Small intestine (tissue), 7 donors: ENCODE data around the gene ZCCHC14. TPM values are rescaled to one million over a fixed set of nuclear protein-coding genes. Genes with fewer than 3 reads are reported as not detected.
A peak's percentile ranks its signal among the peaks of the same experiment; 100 is the strongest.
"Not testable (repeated sequence)": the region's sequence is repeated elsewhere in the genome, so short reads cannot be mapped to it uniquely, and the experiment has no call there.

ENCODE experiments used
- DNase-seq, 2 donors: peaks; one replicate each; pipeline versions ENCODE4 v3.0.0 to v3.0.0-alpha.2; 2013
- FAIRE-seq: peaks from 2 replicates; lab custom pipeline; 2012; peaks lifted over from hg19 to GRCh38; lab: Jason Lieb, UNC
- H3K27ac ChIP-seq, 3 donors: one replicate each; pipeline ENCODE4 v1.5.1; 2013; ENCODE audit warnings: low read length in 2 of 3, mild to moderate bottlenecking in 2 of 3, control low read depth in 1 of 3, inconsistent platforms in 1 of 3, low read depth in 1 of 3, moderate library complexity in 1 of 3
- H3K27me3 ChIP-seq, 3 donors: one replicate each; pipeline ENCODE4 v1.6.1; 2013; ENCODE audit warnings: low read length in 3 of 3, inconsistent platforms in 1 of 3; ENCODE audit not compliant: control insufficient read depth in 3 of 3, insufficient read depth in 3 of 3
- H3K36me3 ChIP-seq, 3 donors: one replicate each; pipeline ENCODE4 v1.6.1; 2013; ENCODE audit warnings: low read length in 3 of 3, inconsistent platforms in 1 of 3, low read depth in 1 of 3, mild to moderate bottlenecking in 1 of 3, moderate library complexity in 1 of 3; ENCODE audit not compliant: control insufficient read depth in 3 of 3, insufficient read depth in 2 of 3
- H3K4me1 ChIP-seq, 3 donors: one replicate each; pipeline ENCODE4 v1.6.1; 2013; ENCODE audit warnings: low read length in 2 of 3, inconsistent platforms in 1 of 3, low read depth in 1 of 3, mild to moderate bottlenecking in 1 of 3, moderate library complexity in 1 of 3; ENCODE audit not compliant: control insufficient read depth in 3 of 3, insufficient read depth in 2 of 3
- H3K4me3 ChIP-seq, 3 donors: one replicate each; pipeline ENCODE4 v1.5.1; 2013; ENCODE audit warnings: low read length in 3 of 3, control low read depth in 1 of 3, inconsistent platforms in 1 of 3, low read depth in 1 of 3, mild to moderate bottlenecking in 1 of 3, moderate library complexity in 1 of 3
- H3K9me3 ChIP-seq, 2 donors: one replicate each; pipeline ENCODE4 v1.6.1; 2013; ENCODE audit warnings: low read depth in 1 of 2, low read length in 1 of 2; ENCODE audit not compliant: control insufficient read depth in 2 of 2, insufficient read depth in 1 of 2
- WGBS, 3 donors: extraction: QIAGEN DNeasy Blood & Tissue Kit; methylation state at CpG; one replicate each; pipeline ENCODE4 v1.1.7; 2013; 5-methylcytosine and 5-hydroxymethylcytosine counted together
- polyA plus RNA-seq, 4 donors: library from polyadenylated mRNA; stranded (reverse) in 3 of 4; unstranded in 1 of 4; fragments of 200-250 nt in 3 of 4; fragments of 120-200 nt in 1 of 4; gene quantifications; one replicate each; pipeline versions ENCODE4 v1.2.1 to v1.2.3, GENCODE V29; 2013
- donor health status: healthy with polysubstance abuse.
- donor health status: control.
- donor health status: control.
- donor health status: Bipolar disorder and iron deficiency.
- donor health status: healthy.

The ZCCHC14 gene
- polyA plus RNA-seq, 4 donors = 9.2 to 42.8 (median 13.1) TPM

DNA sequence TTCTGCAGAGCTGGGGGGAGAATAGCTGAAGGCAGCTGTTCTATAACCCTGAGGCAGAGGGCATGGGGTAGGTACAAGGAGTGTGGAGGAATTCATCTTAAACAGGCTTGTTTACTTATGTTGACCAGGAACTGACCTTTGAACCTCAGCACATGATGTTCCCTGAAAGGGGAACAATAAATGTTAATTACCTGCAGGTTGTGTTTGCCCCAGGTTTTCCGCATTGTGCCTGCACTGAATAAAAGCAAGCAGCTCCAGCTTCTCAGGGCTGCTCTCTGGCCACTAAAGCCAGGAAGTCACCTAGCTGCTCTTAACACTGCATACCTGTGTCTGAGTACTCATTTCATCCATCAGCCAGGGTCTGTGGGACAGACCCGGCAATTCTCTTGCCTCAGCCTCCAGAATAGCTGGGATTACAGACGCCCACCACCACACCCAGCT, 113.5 kb downstream of the ZCCHC14 start:
- Histone ChIP-seq H3K36me3 (peaks cover 0 to 21% (median 0%) of the 10 kb centered on the region in 3 donors), H3K4me1 (peaks cover 0 to 20% (median 9%) of the 10 kb centered on the region in 3 donors), H3K27ac (peak overlapping the region in 2 of 3 donors; percentile 69 to 75)
- not testable (repeated sequence) for H3K27me3 ChIP-seq, FAIRE-seq, H3K9me3 ChIP-seq, H3K4me3 ChIP-seq
- 19 to 69% (median 55%) methylated on average over 3 of the region's 3 CpGs for WGBS, 3 donors
- DNase-seq = peak; percentile 83 to 97

- peaks cover 0 to 24% (median 0%) of the 10 kb centered on the region in 3 donors for H3K36me3 ChIP-seq
- peaks cover 0 to 10% of the 10 kb centered on the region in 2 donors for H3K9me3 ChIP-seq
- 80 to 90% (median 82%) methylated on average over 6 of the region's 6 CpGs for WGBS, 3 donors
- DNase-seq = no peak
- H3K4me3 ChIP-seq = no peak overlapping the region
- H3K27me3 ChIP-seq = no peaks in the 10 kb centered on the region
- no peak for FAIRE-seq
- peaks cover 0 to 9% (median 9%) of the 10 kb centered on the region in 3 donors for H3K4me1 ChIP-seq
- H3K27ac ChIP-seq = no peak overlapping the region
These were observed 116.2 kb downstream of the ZCCHC14 start for GRCh38 chr16:87376660-87377059.

DNA sequence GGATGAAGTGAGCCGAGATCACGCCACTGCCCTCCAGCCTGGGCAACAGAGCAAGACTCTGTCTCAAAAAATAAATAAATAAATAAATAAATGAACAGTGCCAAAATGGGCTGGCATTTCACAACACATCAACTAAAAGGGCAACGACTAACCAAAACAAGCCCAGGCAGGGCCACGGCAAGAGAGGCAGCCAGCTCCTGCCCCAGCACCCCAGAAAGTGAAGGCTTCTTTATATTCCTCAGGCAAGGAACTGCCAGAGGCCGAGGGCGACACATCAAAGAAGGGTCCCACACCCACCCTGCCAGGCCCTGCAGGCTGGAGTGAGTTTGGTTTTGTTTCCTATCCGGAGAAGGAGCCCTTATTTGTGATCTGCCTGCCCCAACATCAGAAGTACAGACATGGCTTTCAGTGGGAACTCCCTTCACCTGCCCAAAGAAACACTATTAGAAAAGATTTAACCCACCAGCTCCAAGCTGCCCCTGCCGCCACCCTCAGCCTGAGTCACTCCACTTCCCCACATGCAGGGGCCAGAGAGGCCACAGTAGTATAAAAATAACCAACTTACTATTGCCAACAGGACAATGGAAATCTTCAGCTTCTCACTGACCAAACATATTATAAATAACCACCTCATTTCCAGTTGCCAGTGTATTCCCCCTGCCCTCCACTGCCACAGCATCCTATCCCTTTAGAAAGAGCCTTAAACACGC, 117.2 kb downstream of the ZCCHC14 start:
- H3K9me3 ChIP-seq = peaks cover 0 to 10% of the 10 kb centered on the region in 2 donors
- 82 to 84% (median 82%) methylated on average over 9 of the region's 9 CpGs for WGBS, 3 donors

DNA sequence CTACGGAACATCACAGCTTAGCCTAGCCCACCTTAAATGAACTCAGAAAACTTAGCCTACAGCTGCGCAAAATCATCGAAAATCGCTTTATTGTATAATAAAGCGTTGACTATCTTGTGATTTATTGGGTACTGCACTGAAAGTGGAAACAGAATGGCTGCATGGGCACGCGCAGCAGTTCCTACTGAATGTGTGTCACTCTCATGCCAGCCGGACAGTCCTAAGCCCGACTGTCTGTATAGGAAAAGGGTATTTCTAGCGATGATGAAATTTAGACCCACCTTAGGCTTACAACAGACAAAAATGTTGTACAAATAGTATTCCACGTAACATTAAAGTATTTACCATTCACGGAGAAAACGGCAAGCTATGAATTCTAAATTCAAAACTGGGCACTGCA, 118.5 kb downstream of the ZCCHC14 start:
- FAIRE-seq (no peak), DNase-seq (no peak)
- WGBS, 3 donors = 95 to 97% (median 96%) methylated on average over 13 of the region's 13 CpGs
- H3K4me3 ChIP-seq = no peak overlapping the region
- H3K27ac ChIP-seq = no peak overlapping the region
- H3K4me1 ChIP-seq = no peaks in the 10 kb centered on the region
- H3K9me3 ChIP-seq = peaks cover 0 to 3% of the 10 kb centered on the region in 2 donors
- no peaks in the 10 kb centered on the region for H3K27me3 ChIP-seq
- H3K36me3 ChIP-seq = peaks cover 0 to 21% (median 0%) of the 10 kb centered on the region in 3 donors

More for the DNA sequence above, 117.2 kb downstream of the ZCCHC14 start:
- FAIRE-seq (no peak), DNase-seq (no peak)
- peaks cover 0 to 4% (median 0%) of the 10 kb centered on the region in 3 donors for H3K4me1 ChIP-seq
- H3K36me3 ChIP-seq = peaks cover 0 to 24% (median 0%) of the 10 kb centered on the region in 3 donors
- no peak overlapping the region for H3K4me3 ChIP-seq
- no peaks in the 10 kb centered on the region for H3K27me3 ChIP-seq
- H3K27ac ChIP-seq = no peak overlapping the region

DNA sequence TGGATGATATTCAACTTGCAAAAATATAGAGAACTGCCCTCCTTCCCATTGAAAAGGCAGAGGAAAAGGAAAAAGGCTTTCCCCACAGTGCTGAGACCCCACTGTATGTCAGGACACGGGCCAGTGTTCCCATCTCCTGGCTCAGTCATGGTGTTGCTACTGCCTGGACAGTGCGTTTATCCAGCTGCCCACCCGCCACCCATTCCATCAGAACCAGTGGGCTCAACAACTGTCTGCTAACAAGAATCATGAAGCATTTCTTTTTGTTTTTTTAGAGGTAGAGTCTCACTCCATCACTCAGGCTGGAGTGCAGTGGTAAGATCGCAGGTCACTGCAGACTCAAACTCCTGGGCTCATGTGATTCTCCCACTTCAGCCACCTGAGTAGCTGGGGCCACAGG, 120.5 kb downstream of the ZCCHC14 start:
- peaks cover 0 to 24% (median 0%) of the 10 kb centered on the region in 3 donors for H3K36me3 ChIP-seq
- H3K9me3 ChIP-seq = no peaks in the 10 kb centered on the region
- 89 to 93% (median 89%) methylated on average over 4 of the region's 4 CpGs for WGBS, 3 donors
- DNase-seq (no peak), FAIRE-seq (no peak)
- no peak overlapping the region for H3K4me3 ChIP-seq
- H3K27me3 ChIP-seq = no peaks in the 10 kb centered on the region
- H3K27ac ChIP-seq = no peak overlapping the region
- peaks cover 0 to 4% (median 0%) of the 10 kb centered on the region in 3 donors for H3K4me1 ChIP-seq

GRCh38 chr16:87371261-87371866, 121.5 kb downstream of the ZCCHC14 start:
- 80 to 86% (median 86%) methylated on average over 19 to 20 of the region's 20 CpGs for WGBS, 3 donors
- H3K4me3 ChIP-seq = no peak overlapping the region
- H3K27me3 ChIP-seq = no peaks in the 10 kb centered on the region
- no peaks in the 10 kb centered on the region for H3K9me3 ChIP-seq
- no peak overlapping the region for H3K27ac ChIP-seq
- H3K4me1 ChIP-seq = peaks cover 0 to 4% (median 0%) of the 10 kb centered on the region in 3 donors
- FAIRE-seq = no peak
- H3K36me3 ChIP-seq = peaks cover 0 to 32% (median 0%) of the 10 kb centered on the region in 3 donors
- no peak for DNase-seq

DNA sequence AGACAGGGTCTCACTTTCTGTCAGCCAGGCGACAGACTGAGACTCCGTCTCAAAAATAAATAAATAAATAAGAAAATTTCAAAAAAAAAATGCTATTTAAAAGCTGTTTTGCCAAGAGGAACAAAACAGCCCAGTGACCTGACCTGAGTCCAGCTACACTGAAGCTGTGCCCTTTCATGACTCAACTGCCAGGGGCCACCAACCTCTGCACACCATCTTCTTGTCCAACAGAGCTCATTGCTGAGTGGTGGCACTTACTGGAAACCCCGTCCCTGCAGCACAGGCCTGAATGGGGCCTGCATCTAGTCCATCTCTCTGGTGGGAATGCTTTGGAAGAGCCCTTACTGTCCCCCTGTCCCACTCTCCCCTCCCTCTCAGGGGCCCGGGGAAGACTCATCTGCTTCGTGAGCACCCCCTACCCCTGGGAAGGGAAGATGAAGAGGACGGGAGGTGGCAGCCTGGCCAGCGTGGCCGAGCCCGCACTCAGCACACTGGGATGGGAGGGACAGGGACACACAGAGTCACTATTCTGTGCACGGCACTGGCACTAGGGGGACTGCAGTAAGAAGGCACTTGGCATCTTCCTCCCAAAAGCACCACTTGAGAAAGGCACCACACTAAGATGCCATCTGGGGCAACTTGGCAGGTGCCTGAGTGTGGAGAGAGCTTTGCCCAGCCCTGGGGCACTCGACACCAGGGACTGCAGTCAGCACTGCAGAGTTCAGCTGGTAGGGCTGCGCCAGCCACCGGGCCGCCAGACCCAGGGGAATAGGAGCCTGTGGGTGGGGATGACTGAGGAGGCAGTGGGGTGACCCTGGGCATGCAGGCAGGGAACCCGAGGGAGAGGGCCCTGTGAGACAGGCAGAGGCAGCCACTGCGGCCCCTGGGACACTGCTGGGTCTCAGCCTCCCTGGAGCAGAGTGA, 122.8 kb downstream of the ZCCHC14 start:
- no peak for FAIRE-seq
- Histone ChIP-seq H3K9me3 (no peaks in the 10 kb centered on the region), H3K27me3 (no peaks in the 10 kb centered on the region), H3K4me3 (no peak overlapping the region), H3K4me1 (peaks cover 0 to 4% (median 0%) of the 10 kb centered on the region in 3 donors), H3K27ac (no peak overlapping the region), H3K36me3 (peaks cover 0 to 33% (median 0%) of the 10 kb centered on the region in 3 donors)
- WGBS, 3 donors = 78 to 83% (median 81%) methylated on average over 16 of the region's 16 CpGs
- DNase-seq = no peak
